ENCODE measurements around the gene LIPJ. TPM values are rescaled to one million over a fixed set of nuclear protein-coding genes. Genes with fewer than 3 reads are reported as not detected.

LIPJ gene
- total and polyA plus RNA-seq, 10 of the 15 experiments (the other 5 are each of a cell fraction or from before 2014, with no cell fraction given), result 0.03 to 0.23 (median 0.08) TPM; not detected in 5

DNA sequence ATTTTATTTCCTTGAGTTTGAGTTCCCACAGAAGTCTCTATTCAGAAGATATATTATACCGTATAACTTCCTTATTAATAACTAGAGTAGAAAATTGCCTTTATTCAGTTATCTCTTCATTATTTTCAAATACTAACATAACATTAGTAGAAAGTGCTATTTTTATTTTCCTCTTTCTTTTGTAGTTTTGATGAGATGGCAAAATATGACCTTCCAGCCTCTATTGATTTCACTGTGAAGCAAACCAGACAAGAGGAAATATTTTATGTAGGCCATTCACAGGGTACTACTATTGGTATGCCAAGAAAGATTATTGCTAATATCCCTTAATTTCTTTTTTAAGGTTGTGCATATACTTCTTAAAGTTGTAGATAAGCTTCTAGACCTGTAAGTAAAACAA is 7.9 kb downstream of the LIPJ start:
- no peaks in the 10 kb centered on the region for H3K36me3 ChIP-seq (ENCODE audit: control insufficient read depth in 2 of 2, insufficient read depth in 2 of 2, low read length in 1 of 2)
- H3K79me2 ChIP-seq (ENCODE audit: control insufficient read depth, insufficient read depth, low read length), result no peaks in the 10 kb centered on the region
- no TSS peak for BruUV-seq (replicated peaks)
- 100% methylated on average over 1 of the region's 1 CpG for WGBS (ENCODE audit: insufficient coverage, insufficient replicate concordance, low lambda C conversion rate, missing lambda C conversion rate)
- no peak overlapping the region for H3K4me3 ChIP-seq
- H3K4me1 ChIP-seq (ENCODE audit: control insufficient read depth, insufficient read depth, low read length), result peaks cover 10% of the 10 kb centered on the region
- TF ChIP-seq CBX5 (IDR thresholded peaks at IDR 0.05; ENCODE audit: low read depth) (no peak), MTA2 (IDR thresholded peaks at IDR 0.05; ENCODE audit: low read depth) (no peak), RB1 (IDR thresholded peaks at IDR 0.05; ENCODE audit: borderline replicate concordance) (no peak), NFIC (IDR thresholded peaks at IDR 0.05; ENCODE audit: low read depth, low read length) (no peak), MYC (IDR thresholded peaks at IDR 0.05; ENCODE audit: insufficient read depth, insufficient read length, insufficient replicate concordance, low read length, severe bottlenecking) (no peak), STAT3 (IDR thresholded peaks at IDR 0.05; ENCODE audit: low read depth, low read length) (no peak)
- TF ChIP-seq, protein P1, sequence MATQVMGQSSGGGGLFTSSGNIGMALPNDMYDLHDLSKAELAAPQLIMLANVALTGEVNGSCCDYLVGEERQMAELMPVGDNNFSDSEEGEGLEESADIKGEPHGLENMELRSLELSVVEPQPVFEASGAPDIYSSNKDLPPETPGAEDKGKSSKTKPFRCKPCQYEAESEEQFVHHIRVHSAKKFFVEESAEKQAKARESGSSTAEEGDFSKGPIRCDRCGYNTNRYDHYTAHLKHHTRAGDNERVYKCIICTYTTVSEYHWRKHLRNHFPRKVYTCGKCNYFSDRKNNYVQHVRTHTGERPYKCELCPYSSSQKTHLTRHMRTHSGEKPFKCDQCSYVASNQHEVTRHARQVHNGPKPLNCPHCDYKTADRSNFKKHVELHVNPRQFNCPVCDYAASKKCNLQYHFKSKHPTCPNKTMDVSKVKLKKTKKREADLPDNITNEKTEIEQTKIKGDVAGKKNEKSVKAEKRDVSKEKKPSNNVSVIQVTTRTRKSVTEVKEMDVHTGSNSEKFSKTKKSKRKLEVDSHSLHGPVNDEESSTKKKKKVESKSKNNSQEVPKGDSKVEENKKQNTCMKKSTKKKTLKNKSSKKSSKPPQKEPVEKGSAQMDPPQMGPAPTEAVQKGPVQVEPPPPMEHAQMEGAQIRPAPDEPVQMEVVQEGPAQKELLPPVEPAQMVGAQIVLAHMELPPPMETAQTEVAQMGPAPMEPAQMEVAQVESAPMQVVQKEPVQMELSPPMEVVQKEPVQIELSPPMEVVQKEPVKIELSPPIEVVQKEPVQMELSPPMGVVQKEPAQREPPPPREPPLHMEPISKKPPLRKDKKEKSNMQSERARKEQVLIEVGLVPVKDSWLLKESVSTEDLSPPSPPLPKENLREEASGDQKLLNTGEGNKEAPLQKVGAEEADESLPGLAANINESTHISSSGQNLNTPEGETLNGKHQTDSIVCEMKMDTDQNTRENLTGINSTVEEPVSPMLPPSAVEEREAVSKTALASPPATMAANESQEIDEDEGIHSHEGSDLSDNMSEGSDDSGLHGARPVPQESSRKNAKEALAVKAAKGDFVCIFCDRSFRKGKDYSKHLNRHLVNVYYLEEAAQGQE (IDR thresholded peaks at IDR 0.05; ENCODE audit: low read depth, low read length), result no peak
- TF ChIP-seq, protein P2, sequence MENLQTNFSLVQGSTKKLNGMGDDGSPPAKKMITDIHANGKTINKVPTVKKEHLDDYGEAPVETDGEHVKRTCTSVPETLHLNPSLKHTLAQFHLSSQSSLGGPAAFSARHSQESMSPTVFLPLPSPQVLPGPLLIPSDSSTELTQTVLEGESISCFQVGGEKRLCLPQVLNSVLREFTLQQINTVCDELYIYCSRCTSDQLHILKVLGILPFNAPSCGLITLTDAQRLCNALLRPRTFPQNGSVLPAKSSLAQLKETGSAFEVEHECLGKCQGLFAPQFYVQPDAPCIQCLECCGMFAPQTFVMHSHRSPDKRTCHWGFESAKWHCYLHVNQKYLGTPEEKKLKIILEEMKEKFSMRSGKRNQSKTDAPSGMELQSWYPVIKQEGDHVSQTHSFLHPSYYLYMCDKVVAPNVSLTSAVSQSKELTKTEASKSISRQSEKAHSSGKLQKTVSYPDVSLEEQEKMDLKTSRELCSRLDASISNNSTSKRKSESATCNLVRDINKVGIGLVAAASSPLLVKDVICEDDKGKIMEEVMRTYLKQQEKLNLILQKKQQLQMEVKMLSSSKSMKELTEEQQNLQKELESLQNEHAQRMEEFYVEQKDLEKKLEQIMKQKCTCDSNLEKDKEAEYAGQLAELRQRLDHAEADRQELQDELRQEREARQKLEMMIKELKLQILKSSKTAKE (IDR thresholded peaks at IDR 0.05; ENCODE audit: low read depth, poor library complexity, severe bottlenecking), result no peak
- no peaks in the 10 kb centered on the region for H4K20me1 ChIP-seq (ENCODE audit: control insufficient read depth, insufficient read depth)
- no peak for DNase-seq (ENCODE audit: low read depth, low spot score)
- H3K9me3 ChIP-seq (replicated peaks; ENCODE audit: control insufficient read depth, insufficient read depth, low read length), result no peaks in the 10 kb centered on the region
- intact Hi-C loops (cut with micrococcal nuclease; ENCODE audit: unreplicated experiment), result no loop called here
- ChIA-PET SMC1A (ENCODE audit: uncharacterized antibody, unreplicated experiment) (interaction anchor here (1.5 kb wide), 1 partner anchor 24 kb away, joined by 3 read pairs; no protein-coding TSS in a partner anchor), POLR2A (no interaction called here), CTCF (no interaction called here), RAD21 (ENCODE audit: unreplicated experiment) (no interaction called here)
- in situ Hi-C loops (cut with MboI), result no loop called here
- H3K9ac ChIP-seq (ENCODE audit: control insufficient read depth, insufficient read depth, low read length), result no peak overlapping the region
- no peak for ATAC-seq
- H2AFZ ChIP-seq (ENCODE audit: control insufficient read depth, low read depth, low read length), result no peak overlapping the region
- no peak overlapping the region for H3K4me2 ChIP-seq (ENCODE audit: control insufficient read depth, insufficient read depth)
- no peak for FAIRE-seq
- H3K27me3 ChIP-seq (replicated peaks in 1 of 2; ENCODE audit: control insufficient read depth in 2 of 2, insufficient read depth in 2 of 2, low read length in 1 of 2), result no peaks in the 10 kb centered on the region
- H3K27ac ChIP-seq (ENCODE audit: control insufficient read depth, insufficient read depth), result no peak overlapping the region
